HG03095 (cell line): Measurements from ENCODE around the gene STAP2.
"Not testable (repeated sequence)": the region's sequence is repeated elsewhere in the genome, so short reads cannot be mapped to it uniquely, and the experiment has no call there.

Source experiments
- ATAC-seq: cut with Tn5 transposase; IDR thresholded peaks from one replicate; pipeline ENCODE4 v1.9.1; 2021; ENCODE audit warnings: moderate library complexity; ENCODE audit not compliant: unreplicated experiment

The STAP2 gene

DNA sequence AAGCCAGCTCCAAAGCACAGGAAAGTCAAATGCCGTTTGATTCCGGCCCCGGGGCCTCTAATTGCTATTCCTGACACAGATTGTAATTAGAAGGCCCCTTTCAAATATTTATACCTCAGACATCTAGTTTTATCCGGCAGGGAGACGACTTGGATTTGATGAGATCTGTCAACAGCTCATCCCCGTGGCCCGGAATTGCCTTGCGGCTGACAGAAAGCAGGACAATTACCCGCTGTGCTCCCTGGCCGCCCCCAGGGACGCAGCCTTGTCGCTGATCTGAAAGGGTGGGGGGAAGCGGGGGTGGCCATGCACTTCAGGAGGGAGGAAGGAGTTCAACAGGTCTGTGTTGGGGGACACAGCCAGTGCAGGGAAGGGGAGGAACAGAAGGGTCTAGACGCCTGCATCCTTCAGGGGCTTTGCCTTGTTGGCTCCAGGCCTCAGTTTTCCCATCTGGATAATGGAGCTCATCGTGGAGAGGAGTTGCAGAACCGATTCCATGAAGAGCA, 61.4 kb downstream of the STAP2 start:
- no peak for ATAC-seq

DNA sequence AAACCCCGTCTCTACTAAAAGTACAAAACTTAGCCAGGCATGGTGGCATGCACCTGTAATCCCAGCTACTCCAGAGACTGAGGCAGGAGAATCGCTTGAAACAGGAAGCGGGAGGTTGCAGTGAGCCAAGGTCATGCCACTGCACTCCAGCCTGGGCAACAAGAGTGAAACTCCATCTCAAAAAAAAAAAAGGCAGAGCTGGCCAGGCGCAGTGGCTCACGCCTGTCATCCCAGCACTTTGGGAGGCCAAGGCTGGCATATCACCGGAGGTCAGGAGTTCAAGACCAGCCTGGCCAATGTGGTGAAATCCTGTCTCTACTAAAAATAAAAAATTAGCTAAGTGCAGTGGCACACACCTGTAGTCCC, 64.3 kb downstream of the STAP2 start:
- ATAC-seq = not testable (repeated sequence)
